ENCODE data around the gene TAF1D.
A peak's percentile ranks its signal among the peaks of the same experiment; 100 is the strongest.

Gene TAF1D

GRCh38 chr11:93744669-93745004, 3.3 kb upstream of the TAF1D start:
- peaks cover 27% of the 10 kb centered on the region for H3K79me2 ChIP-seq (ENCODE audit: insufficient read depth, low read length)

GRCh38 chr11:93743291-93743690, 2.0 kb upstream of the TAF1D start:
- no peak overlapping the region for H3K4me2 ChIP-seq (ENCODE audit: low read length)

More at GRCh38 chr11:93744669-93745004, 3.3 kb upstream of the TAF1D start:
- Histone ChIP-seq H4K20me1 (ENCODE audit: insufficient read depth, low read length) (no peaks in the 10 kb centered on the region), H3K4me3 (ENCODE audit: low read depth, low read length, poor library complexity, severe bottlenecking) (no peak overlapping the region), H3K9me3 (ENCODE audit: low read length) (no peaks in the 10 kb centered on the region), H3K27me3 (ENCODE audit: insufficient read depth, low read length) (no peaks in the 10 kb centered on the region), H3K4me2 (ENCODE audit: low read length) (no peak overlapping the region), H3K36me3 (ENCODE audit: insufficient read depth, low read length) (peaks cover 21% of the 10 kb centered on the region), H3K9ac (ENCODE audit: low read length) (no peak overlapping the region), H3K9me2 (ENCODE audit: low read depth, low read length) (no peaks in the 10 kb centered on the region), H3K27ac (ENCODE audit: low read depth, low read length, poor library complexity, severe bottlenecking) (no peak overlapping the region), H3F3A (ENCODE audit: insufficient read depth, low read length) (no peaks in the 10 kb centered on the region), H3K4me1 (ENCODE audit: insufficient read depth, low read length, severe bottlenecking) (peaks cover 22% of the 10 kb centered on the region), H2AFZ (ENCODE audit: low read length) (no peak overlapping the region)
- no peak for TF ChIP-seq CTCF (IDR thresholded peaks at IDR 0.05; ENCODE audit: low read length)
- TF ChIP-seq EZH2 (IDR thresholded peaks at IDR 0.05; ENCODE audit: borderline replicate concordance, low read length) = no peak

GRCh38 chr11:93741882-93742226, 559 bp upstream of the TAF1D start:
- peak overlapping the region; percentile 93 for H3K9ac ChIP-seq (ENCODE audit: low read length)
- H3K27me3 ChIP-seq (ENCODE audit: insufficient read depth, low read length) = no peaks in the 10 kb centered on the region
- H2AFZ ChIP-seq (ENCODE audit: low read length) = 0 out of 2 replicates have a peak overlapping the region, but pooled peaks have one; percentile 9
- H3K27ac ChIP-seq (ENCODE audit: low read depth, low read length, poor library complexity, severe bottlenecking) = peak overlapping the region; percentile 82
- peaks cover 3% of the 10 kb centered on the region; the same call in 1 of the 2 replicates for H4K20me1 ChIP-seq (ENCODE audit: insufficient read depth, low read length)
- peak overlapping the region; percentile 83 for H3K4me3 ChIP-seq (ENCODE audit: low read depth, low read length, poor library complexity, severe bottlenecking)
- H3K4me1 ChIP-seq (ENCODE audit: insufficient read depth, low read length, severe bottlenecking) = peaks cover 50% of the 10 kb centered on the region
- H3K79me2 ChIP-seq (ENCODE audit: insufficient read depth, low read length) = peaks cover 55% of the 10 kb centered on the region
- TF ChIP-seq CTCF (IDR thresholded peaks at IDR 0.05; ENCODE audit: low read length) (no peak), EZH2 (IDR thresholded peaks at IDR 0.05; ENCODE audit: borderline replicate concordance, low read length) (no peak)
- H3K9me2 ChIP-seq (ENCODE audit: low read depth, low read length) = no peaks in the 10 kb centered on the region
- H3F3A ChIP-seq (ENCODE audit: insufficient read depth, low read length) = no peaks in the 10 kb centered on the region
- H3K36me3 ChIP-seq (ENCODE audit: insufficient read depth, low read length) = peaks cover 48% of the 10 kb centered on the region
- no peaks in the 10 kb centered on the region for H3K9me3 ChIP-seq (ENCODE audit: low read length)
- H3K4me2 ChIP-seq (ENCODE audit: low read length) = peak overlapping the region; percentile 67

More at GRCh38 chr11:93743291-93743690, 2.0 kb upstream of the TAF1D start:
- H3K36me3 ChIP-seq (ENCODE audit: insufficient read depth, low read length) = peaks cover 34% of the 10 kb centered on the region
- H3K9ac ChIP-seq (ENCODE audit: low read length) = no peak overlapping the region
- H4K20me1 ChIP-seq (ENCODE audit: insufficient read depth, low read length) = no peaks in the 10 kb centered on the region
- no peak overlapping the region for H2AFZ ChIP-seq (ENCODE audit: low read length)
- TF ChIP-seq CTCF (IDR thresholded peaks at IDR 0.05; ENCODE audit: low read length) (no peak), EZH2 (IDR thresholded peaks at IDR 0.05; ENCODE audit: borderline replicate concordance, low read length) (no peak)
- H3K9me3 ChIP-seq (ENCODE audit: low read length) = no peaks in the 10 kb centered on the region
- H3K27me3 ChIP-seq (ENCODE audit: insufficient read depth, low read length) = no peaks in the 10 kb centered on the region
- no peaks in the 10 kb centered on the region for H3K9me2 ChIP-seq (ENCODE audit: low read depth, low read length)
- H3F3A ChIP-seq (ENCODE audit: insufficient read depth, low read length) = no peaks in the 10 kb centered on the region
- H3K79me2 ChIP-seq (ENCODE audit: insufficient read depth, low read length) = peaks cover 41% of the 10 kb centered on the region
- peaks cover 36% of the 10 kb centered on the region for H3K4me1 ChIP-seq (ENCODE audit: insufficient read depth, low read length, severe bottlenecking)
- H3K27ac ChIP-seq (ENCODE audit: low read depth, low read length, poor library complexity, severe bottlenecking) = no peak overlapping the region
- no peak overlapping the region for H3K4me3 ChIP-seq (ENCODE audit: low read depth, low read length, poor library complexity, severe bottlenecking)

Measured in OCI-LY1 (cell line).